ENCODE data around the gene CELF6.

CELF6 gene

GRCh38 chr15:72344602-72345001, 24.6 kb upstream of the CELF6 start (continued):
- TF ChIP-seq POU6F1 (CRISPR knock-in tag; IDR thresholded peaks at IDR 0.05; ENCODE audit: borderline replicate concordance, low read depth): no peak
- TF ChIP-seq ZFP30 (CRISPR knock-in tag; IDR thresholded peaks at IDR 0.05): no peak
- TF ChIP-seq CREB5 (CRISPR knock-in tag; IDR thresholded peaks at IDR 0.05; ENCODE audit: low read depth): no peak
- TF ChIP-seq TCF4 (CRISPR knock-in tag; IDR thresholded peaks at IDR 0.05; ENCODE audit: borderline replicate concordance): no peak
- no peak for TF ChIP-seq ZC3H10 (CRISPR knock-in tag; IDR thresholded peaks at IDR 0.05)
- no peak for TF ChIP-seq BACH2 (CRISPR knock-in tag; IDR thresholded peaks at IDR 0.05; ENCODE audit: borderline replicate concordance)
- no peak for TF ChIP-seq CSRNP3 (CRISPR knock-in tag; IDR thresholded peaks at IDR 0.05)

GRCh38 chr15:72342385-72342784, 22.4 kb upstream of the CELF6 start:
- TF ChIP-seq SNAI2 (CRISPR knock-in tag; IDR thresholded peaks at IDR 0.05) (no peak), PATZ1 (CRISPR knock-in tag; IDR thresholded peaks at IDR 0.05; ENCODE audit: borderline replicate concordance) (no peak), ZNF8 (CRISPR knock-in tag; IDR thresholded peaks at IDR 0.05) (no peak), BACH2 (CRISPR knock-in tag; IDR thresholded peaks at IDR 0.05; ENCODE audit: borderline replicate concordance) (no peak), GLIS3 (CRISPR knock-in tag; IDR thresholded peaks at IDR 0.05) (no peak), CREB5 (CRISPR knock-in tag; IDR thresholded peaks at IDR 0.05; ENCODE audit: low read depth) (no peak), TOX (CRISPR knock-in tag; IDR thresholded peaks at IDR 0.05; ENCODE audit: borderline replicate concordance) (no peak)
- peak; percentile 20; the same call in 1 of the 3 replicates for ATAC-seq

- TF ChIP-seq ZC3H10 (CRISPR knock-in tag; IDR thresholded peaks at IDR 0.05) (no peak), ZNF70 (CRISPR knock-in tag; IDR thresholded peaks at IDR 0.05) (no peak), TOX (CRISPR knock-in tag; IDR thresholded peaks at IDR 0.05; ENCODE audit: borderline replicate concordance) (no peak), ZFP30 (CRISPR knock-in tag; IDR thresholded peaks at IDR 0.05) (no peak), ESRRG (CRISPR knock-in tag; IDR thresholded peaks at IDR 0.05) (no peak), CREB5 (CRISPR knock-in tag; IDR thresholded peaks at IDR 0.05; ENCODE audit: low read depth) (no peak), SNAI2 (CRISPR knock-in tag; IDR thresholded peaks at IDR 0.05) (no peak), BACH2 (CRISPR knock-in tag; IDR thresholded peaks at IDR 0.05; ENCODE audit: borderline replicate concordance) (no peak), GLIS3 (CRISPR knock-in tag; IDR thresholded peaks at IDR 0.05) (no peak), POU6F1 (CRISPR knock-in tag; IDR thresholded peaks at IDR 0.05; ENCODE audit: borderline replicate concordance, low read depth) (no peak), TCF4 (CRISPR knock-in tag; IDR thresholded peaks at IDR 0.05; ENCODE audit: borderline replicate concordance) (no peak), OSR1 (CRISPR knock-in tag; IDR thresholded peaks at IDR 0.05) (no peak)
- ATAC-seq: no peak
Observed at GRCh38 chr15:72341361-72341760, 21.4 kb upstream of the CELF6 start.

GRCh38 chr15:72340366-72340765, 20.4 kb upstream of the CELF6 start:
- TF ChIP-seq PATZ1 (CRISPR knock-in tag; IDR thresholded peaks at IDR 0.05; ENCODE audit: borderline replicate concordance): no peak
- no peak for TF ChIP-seq RARB (CRISPR knock-in tag; IDR thresholded peaks at IDR 0.05)
- ATAC-seq: peak; percentile 13; the same call in 2 of the 3 replicates
